OCI-LY1 (cell line): ENCODE data around the gene AHCYL1.

Experiments used
- CTCF ChIP-seq: fragments of 200-600 bp; sonication (generic), shearing (Covaris generic); IDR thresholded peaks from 2 replicates; pipeline ENCODE4 v1.5.1; 2017; ENCODE audit warnings: mild to moderate bottlenecking, antibody characterized with exemption, low read length, moderate library complexity, mixed read lengths
- EZH2 ChIP-seq: fragments of 200-600 bp; sonication (generic), shearing (Covaris generic); IDR thresholded peaks from 2 replicates; pipeline ENCODE4 v1.8.0; 2017; ENCODE audit warnings: borderline replicate concordance, mixed run types, mild to moderate bottlenecking, antibody characterized with exemption, low read length, moderate library complexity, mixed read lengths

- TF ChIP-seq CTCF, result no peak
- TF ChIP-seq EZH2, result no peak
Observed at GRCh38 chr1:109996476-109996875, 11.9 kb downstream of the AHCYL1 start.
